GM12878 (cell line): Measurements from ENCODE around the gene NPTN. TPM values are rescaled to one million over a fixed set of nuclear protein-coding genes. Genes with fewer than 3 reads are reported as not detected.

ENCODE experiments used
- ATAC-seq: fragments of 200-7000 bp; cut with Tn5 transposase; 3 replicates; pipeline ENCODE4 v1.9.1; 2020; ENCODE audit warnings: mild to moderate bottlenecking, moderate library complexity
- BruUV-seq: library from RNA; stranded (reverse); fragments of 400-500 nt; replicated peaks from 2 replicates; lab custom pipeline; 2021; lab: Mats Ljungman, UMichigan
- CTCF ChIA-PET: fragments of 300-600 bp; sonication (Branson Sonifier 250); formaldehyde crosslinking; extraction: SDS; loops from one replicate; lab custom pipeline; 2021; ENCODE audit warnings: inconsistent platforms; lab: Yijun Ruan, JAX
- POLR2A ChIA-PET: fragments of 350-600 bp; formaldehyde crosslinking; extraction: SDS; loops from one replicate; lab custom pipeline; 2021; ENCODE audit warnings: inconsistent platforms; lab: Charles Lee
- RAD21 ChIA-PET: fragments of 300-600 bp; sonication (Branson Sonifier 250); formaldehyde crosslinking; loops from one replicate; lab custom pipeline; 2023; ENCODE audit warnings: antibody characterized with exemption; ENCODE audit not compliant: unreplicated experiment; lab: Charles Lee
- SMC1A ChIA-PET: fragments of 300-600 bp; sonication (Branson Sonifier 250); formaldehyde crosslinking; loops from one replicate; lab custom pipeline; 2023; ENCODE audit not compliant: unreplicated experiment, uncharacterized antibody; lab: Charles Lee
- DNase-seq: peaks from one replicate; pipeline ENCODE4 v3.0.0-alpha.2; 2011; ENCODE audit warnings: low read depth, low spot score
- FAIRE-seq: peaks from 3 replicates; lab custom pipeline; 2011; peaks lifted over from hg19 to GRCh38; lab: Jason Lieb, UNC
- H2AFZ ChIP-seq: 2 replicates; pipeline ENCODE4 v1.6.0; 2011; ENCODE audit warnings: low read depth, low read length, control low read depth; ENCODE audit not compliant: control insufficient read depth
- H3K27ac ChIP-seq: 2 replicates; pipeline ENCODE4 v1.5.1; 2011; ENCODE audit warnings: control low read depth; ENCODE audit not compliant: control insufficient read depth, insufficient read depth
- H3K27me3 ChIP-seq, 2 experiments: replicated peaks in 1 of 2; 2 replicates each; pipeline versions ENCODE4 v1.6.0 to v1.6.1; 2011; ENCODE audit warnings: low read length in 1 of 2; ENCODE audit not compliant: control insufficient read depth in 2 of 2, insufficient read depth in 2 of 2
- H3K36me3 ChIP-seq, 2 experiments: 2 replicates each; pipeline ENCODE4 v1.5.1; 2011; ENCODE audit warnings: low read length in 1 of 2; ENCODE audit not compliant: control insufficient read depth in 2 of 2, insufficient read depth in 2 of 2
- H3K4me1 ChIP-seq: 2 replicates; pipeline ENCODE4 v1.6.1; 2011; ENCODE audit warnings: mild to moderate bottlenecking, low read length, moderate library complexity, mixed read lengths; ENCODE audit not compliant: control insufficient read depth, insufficient read depth
- H3K4me2 ChIP-seq: 2 replicates; pipeline ENCODE4 v1.6.0; 2011; ENCODE audit warnings: control low read depth; ENCODE audit not compliant: control insufficient read depth, insufficient read depth
- H3K4me3 ChIP-seq: fragments of 200-600 bp; sonication (generic); 2 replicates; pipeline ENCODE4 v1.5.1; 2016
- H3K79me2 ChIP-seq: 2 replicates; pipeline ENCODE4 v1.6.0; 2011; ENCODE audit warnings: low read length; ENCODE audit not compliant: control insufficient read depth, insufficient read depth
- H3K9ac ChIP-seq: 2 replicates; pipeline ENCODE4 v1.8.0; 2011; ENCODE audit warnings: low read length, control low read depth, mixed read lengths; ENCODE audit not compliant: control insufficient read depth, insufficient read depth
- H3K9me3 ChIP-seq: replicated peaks from 3 replicates; pipeline ENCODE4 v1.5.1; 2011; ENCODE audit warnings: mild to moderate bottlenecking, low read length; ENCODE audit not compliant: control insufficient read depth, insufficient read depth
- H4K20me1 ChIP-seq: 2 replicates; pipeline ENCODE4 v1.6.0; 2011; ENCODE audit not compliant: control insufficient read depth, insufficient read depth
- BHLHE40 ChIP-seq, 2 experiments: fragments of 450-650 bp in 1 of 2; IDR thresholded peaks; 2 replicates each; pipeline ENCODE4 v1.6.1; 2011 to 2017; ENCODE audit warnings: low read depth in 2 of 2, borderline replicate concordance in 1 of 2, improper control_type of control experiment in 1 of 2, low read length in 1 of 2, mild to moderate bottlenecking in 1 of 2
- BMI1 ChIP-seq: fragments of 450-650 bp; IDR thresholded peaks from 2 replicates; pipeline ENCODE4 v1.6.1; 2016; ENCODE audit warnings: mild to moderate bottlenecking, moderate library complexity, borderline replicate concordance
- BRCA1 ChIP-seq: IDR thresholded peaks from 2 replicates; pipeline ENCODE4 v1.6.1; 2011; ENCODE audit warnings: low read depth, low read length, improper control_type of control experiment
- CREB1 ChIP-seq: IDR thresholded peaks from 2 replicates; pipeline ENCODE4 v1.6.1; 2012; ENCODE audit warnings: low read depth, mild to moderate bottlenecking, inconsistent platforms
- EED ChIP-seq: sonication (generic); IDR thresholded peaks from 2 replicates; pipeline ENCODE4 v1.6.1; 2016; ENCODE audit warnings: antibody characterized with exemption, low read depth
- HCFC1 ChIP-seq: fragments of 150-350 bp; IDR thresholded peaks from 2 replicates; pipeline ENCODE4 v1.6.1; 2014; ENCODE audit warnings: low read length
- IRF5 ChIP-seq: fragments of 450-650 bp; IDR thresholded peaks from 2 replicates; pipeline ENCODE4 v1.6.1; 2017; ENCODE audit warnings: borderline replicate concordance
- LARP7 ChIP-seq: fragments of 450-650 bp; IDR thresholded peaks from 2 replicates; pipeline ENCODE4 v1.6.1; 2017; ENCODE audit warnings: mild to moderate bottlenecking
- MXI1 ChIP-seq: fragments of 150-350 bp; IDR thresholded peaks from 2 replicates; pipeline ENCODE4 v1.6.1; 2011; ENCODE audit warnings: low read depth, mild to moderate bottlenecking, inconsistent platforms, low read length, improper control_type of control experiment
- NRF1 ChIP-seq: conservative IDR thresholded peaks from 2 replicates; pipeline ENCODE4 v1.6.1; 2011; ENCODE audit warnings: mild to moderate bottlenecking, low read depth, low read length, improper control_type of control experiment
- POU2F2 ChIP-seq: IDR thresholded peaks from 3 replicates; pipeline ENCODE4 v1.6.1; 2011; ENCODE audit warnings: low read depth, mild to moderate bottlenecking, low read length, borderline replicate concordance
- RELA ChIP-seq: fragments of 450-650 bp; IDR thresholded peaks from 2 replicates; pipeline ENCODE4 v1.8.0; 2014; ENCODE audit warnings: borderline replicate concordance; ENCODE audit not compliant: partially characterized antibody
- SIN3A ChIP-seq: IDR thresholded peaks from 2 replicates; pipeline ENCODE4 v1.6.1; 2012; ENCODE audit warnings: low read depth, low read length, improper control_type of control experiment
- SIX5 ChIP-seq: IDR thresholded peaks from 2 replicates; pipeline ENCODE4 v1.6.1; 2011; ENCODE audit warnings: mild to moderate bottlenecking, low read depth, low read length, moderate library complexity; ENCODE audit not compliant: severe bottlenecking
- ZNF217 ChIP-seq: fragments of 450-650 bp; IDR thresholded peaks from 2 replicates; pipeline ENCODE4 v1.6.1; 2017; ENCODE audit warnings: antibody characterized with exemption, mild to moderate bottlenecking
- ZNF24 ChIP-seq: fragments of 450-650 bp; IDR thresholded peaks from 2 replicates; pipeline ENCODE4 v1.6.1; 2017; ENCODE audit warnings: antibody characterized with exemption, mild to moderate bottlenecking
- WGBS: methylation state at CpG from one replicate; pipeline ENCODE4 v1.1.6; 2016; ENCODE audit warnings: low lambda C conversion rate; ENCODE audit not compliant: insufficient replicate concordance, insufficient coverage; ENCODE audit errors: missing lambda C conversion rate; 5-methylcytosine and 5-hydroxymethylcytosine counted together
- in situ Hi-C: fragments of 300-500 bp; cut with MboI; formaldehyde crosslinking; loops from 9 replicates; pipeline ENCODE4 v1.14.3; 2018; ENCODE audit warnings: mixed read lengths
- intact Hi-C: fragments of 100-400 bp; cut with micrococcal nuclease; formaldehyde crosslinking; loops from one replicate; pipeline ENCODE4 v1.14.2; 2022; ENCODE audit not compliant: unreplicated experiment
- polyA plus RNA-seq, 11 experiments: library from polyadenylated mRNA; depleted of rRNA in 4 of 11; unstranded in 6 of 11; stranded (reverse) in 5 of 11; fragments of >200 nt; fragmentation: Nextera tagmentation in 4 of 11; fragmentation: Illumina TruSeq in 1 of 11; extraction: Ambion mirVana in 4 of 11; extraction: Trizol in 1 of 11; gene quantifications; 1 replicate in 1 of 11; 2 replicates in 10 of 11; pipeline versions ENCODE4 v1.2.1 to v1.2.3, GENCODE V29; 2011 to 2016; ENCODE audit warnings: inconsistent platforms in 2 of 11, missing spikeins in 2 of 11, low read depth in 1 of 11
- total RNA-seq, 4 experiments: library from RNA; depleted of rRNA in 3 of 4; stranded (reverse); fragments of >200 nt in 3 of 4; fragmentation: Illumina TruSeq in 1 of 4; extraction: Trizol in 1 of 4; gene quantifications; 2 replicates each; pipeline versions ENCODE4 v1.2.1 to v1.2.3, GENCODE V29; 2013 to 2021

The NPTN gene
- total and polyA plus RNA-seq, 10 of the 15 experiments (the other 5 are each of a cell fraction or from before 2014, with no cell fraction given): 17.8 to 79.1 (median 41.7) TPM

GRCh38 chr15:73648014-73648295, 14.8 kb upstream of the NPTN start:
- Histone ChIP-seq H3K9ac (no peak overlapping the region), H4K20me1 (no peaks in the 10 kb centered on the region), H3K4me2 (no peak overlapping the region), H2AFZ (no peak overlapping the region), H3K9me3 (no peaks in the 10 kb centered on the region), H3K27me3 (no peaks in the 10 kb centered on the region), H3K27ac (no peak overlapping the region), H3K36me3 (no peaks in the 10 kb centered on the region), H3K4me3 (no peak overlapping the region), H3K4me1 (no peaks in the 10 kb centered on the region; the same call in 1 of the 2 replicates), H3K79me2 (no peaks in the 10 kb centered on the region)
- DNase-seq (no peak), FAIRE-seq (no peak), ATAC-seq (no peak)
- intact Hi-C loops: no loop called here
- WGBS: 35% methylated on average over 2 of the region's 2 CpGs
- SMC1A ChIA-PET: no interaction called here
- CTCF ChIA-PET: interaction anchor here (1.0 to 3.9 kb wide), 2 partner anchors 12 to 41 kb away, joined by 3 to 36 read pairs; no protein-coding TSS in a partner anchor
- RAD21 ChIA-PET: no interaction called here
- POLR2A ChIA-PET: interaction anchor here (1.0 kb wide), 1 partner anchor 10 kb away, joined by 3 read pairs; no protein-coding TSS in a partner anchor
- BruUV-seq: no TSS peak
- in situ Hi-C loops: no loop called here
- TF ChIP-seq LARP7 (no peak), SIN3A (no peak), BRCA1 (no peak), ZNF217 (no peak), BMI1 (no peak), IRF5 (no peak), POU2F2 (no peak), EED (no peak), BHLHE40 (IDR thresholded peaks at IDR 0.05; ENCODE audit: borderline replicate concordance in 1 of 2, low read depth in 2 of 2, low read length in 1 of 2) (no peak), NRF1 (no peak), RELA (no peak), CREB1 (no peak), SIX5 (no peak), HCFC1 (no peak), ZNF24 (no peak), MXI1 (no peak)
